K562 (cell line): ENCODE data around the gene GNS. TPM values are rescaled to one million over a fixed set of nuclear protein-coding genes. Genes with fewer than 3 reads are reported as not detected.

Experiments
- ATF7 ChIP-seq: fragments of 450-650 bp; IDR thresholded peaks from 2 replicates; pipeline ENCODE4 v1.7.1; 2014; ENCODE audit warnings: mild to moderate bottlenecking, moderate library complexity
- DPF2 ChIP-seq: fragments of 450-650 bp; IDR thresholded peaks from 2 replicates; pipeline ENCODE4 v1.6.1; 2016
- EP400 ChIP-seq: fragments of 450-650 bp; IDR thresholded peaks from 2 replicates; pipeline ENCODE4 v1.6.1; 2017; ENCODE audit warnings: antibody characterized with exemption, mild to moderate bottlenecking, moderate library complexity
- ETV5 ChIP-seq: sonication (generic); formaldehyde crosslinking; IDR thresholded peaks from 2 replicates; pipeline ENCODE4 v1.4.0; 2020; ENCODE audit warnings: low read depth, mild to moderate bottlenecking, missing genetic modification reagents
- HNRNPLL ChIP-seq: fragments of 200-400 bp; formaldehyde crosslinking; IDR thresholded peaks from 2 replicates; pipeline ENCODE4 v1.6.1; 2017; ENCODE audit warnings: low read length, low read depth, mild to moderate bottlenecking; ENCODE audit not compliant: poor library complexity, severe bottlenecking
- HNRNPUL1 ChIP-seq: fragments of 200-400 bp; formaldehyde crosslinking; IDR thresholded peaks from 2 replicates; pipeline ENCODE4 v1.6.1; 2017; ENCODE audit warnings: low read length
- NR3C1 ChIP-seq: sonication (generic); formaldehyde crosslinking; IDR thresholded peaks from 2 replicates; pipeline ENCODE4 v1.8.1; 2022; ENCODE audit warnings: missing genetic modification reagents
- SMAD3 ChIP-seq: fragments of 450-650 bp; formaldehyde crosslinking; conservative IDR thresholded peaks from 2 replicates; pipeline ENCODE4 v1.4.0; 2020; ENCODE audit warnings: mild to moderate bottlenecking
- ZEB2 ChIP-seq: fragments of 450-650 bp; IDR thresholded peaks from 2 replicates; pipeline ENCODE4 v1.6.1; 2016
- ZNF232 ChIP-seq: sonication (generic); formaldehyde crosslinking; IDR thresholded peaks from 2 replicates; pipeline ENCODE4 v1.8.0; 2022; ENCODE audit warnings: mild to moderate bottlenecking, missing genetic modification reagents
- ZNF764 ChIP-seq: fragments of 250-450 bp; sonication (Bioruptor Pico); IDR thresholded peaks from 2 replicates; pipeline ENCODE4 v1.4.0; 2020; ENCODE audit warnings: low read depth, mild to moderate bottlenecking, moderate library complexity
- polyA plus RNA-seq, 8 experiments: library from polyadenylated mRNA; depleted of rRNA in 4 of 8; stranded (reverse) in 5 of 8; unstranded in 3 of 8; fragments of >200 nt; fragmentation: Nextera tagmentation in 2 of 8; fragmentation: Illumina TruSeq in 1 of 8; extraction: Ambion mirVana in 2 of 8; extraction: Trizol in 1 of 8; gene quantifications; 2 replicates each; pipeline versions ENCODE4 v1.2.1 to v1.2.3, GENCODE V29; 2011 to 2014; ENCODE audit warnings: inconsistent platforms in 1 of 8, missing spikeins in 1 of 8
- total RNA-seq, 7 experiments: library from RNA; depleted of rRNA in 6 of 7; stranded (reverse); fragments of >200 nt in 6 of 7; fragmentation: Illumina TruSeq in 2 of 7; extraction: Trizol in 2 of 7; gene quantifications; 2 replicates each; pipeline versions ENCODE4 v1.2.1 to v1.2.3, GENCODE V29; 2011 to 2021; ENCODE audit warnings: low replicate concordance in 1 of 7
- TF ChIP-seq, protein P1 (sequence below): fragments of 250-450 bp; sonication (Bioruptor Pico); IDR thresholded peaks from 2 replicates; pipeline ENCODE4 v1.4.0; 2020; ENCODE audit warnings: mild to moderate bottlenecking, moderate library complexity
- TF ChIP-seq, protein P2 (sequence below): sonication (generic); formaldehyde crosslinking; IDR thresholded peaks from 2 replicates; pipeline ENCODE4 v1.8.0; 2022; ENCODE audit warnings: mild to moderate bottlenecking, missing genetic modification reagents, borderline replicate concordance
- TF ChIP-seq, protein P3 (sequence below), 2 experiments: IDR thresholded peaks; 2 replicates each; pipeline ENCODE4 v1.6.1; 2011; ENCODE audit warnings: borderline replicate concordance in 1 of 2, control low read depth in 1 of 2, low read depth in 1 of 2, low read length in 1 of 2, mild to moderate bottlenecking in 1 of 2, mixed read lengths in 1 of 2, moderate library complexity in 1 of 2; ENCODE audit not compliant: insufficient read depth in 1 of 2, insufficient read length in 1 of 2, poor library complexity in 1 of 2, severe bottlenecking in 1 of 2; ENCODE audit errors: extremely low read depth in 1 of 2
- TF ChIP-seq, protein P4 (sequence below): fragments of 250-450 bp; sonication (Bioruptor Pico); IDR thresholded peaks from 2 replicates; pipeline ENCODE4 v1.4.0; 2020
- TF ChIP-seq, protein P5 (sequence below): sonication (generic); formaldehyde crosslinking; IDR thresholded peaks from 2 replicates; pipeline ENCODE4 v1.8.0; 2022; ENCODE audit warnings: mild to moderate bottlenecking, missing genetic modification reagents

The GNS gene
- total and polyA plus RNA-seq, 9 of the 15 experiments (the other 6 are each of a cell fraction or from before 2014, with no cell fraction given) = 4.6 to 30.3 (median 18.9) TPM

DNA sequence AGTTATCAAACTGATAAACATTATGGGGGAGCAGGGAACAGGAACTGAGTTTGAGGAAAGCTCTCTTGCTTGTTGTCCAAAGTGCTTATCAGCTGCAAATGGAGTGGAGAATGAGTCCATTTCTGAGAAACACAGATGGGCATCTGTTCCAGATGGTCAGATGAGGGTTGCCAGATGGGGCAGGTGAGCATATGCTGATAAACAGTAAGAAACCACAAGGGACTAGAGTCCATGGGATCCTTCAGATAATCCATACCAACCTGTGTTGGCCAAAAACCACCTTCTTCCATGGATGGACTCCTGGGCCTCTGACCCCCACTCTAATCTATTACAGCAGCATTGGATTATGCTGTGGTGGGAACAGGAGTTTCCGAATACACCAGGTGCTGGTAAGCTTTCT lies 38.3 kb downstream of the GNS start (continued):
- TF ChIP-seq, protein P1, sequence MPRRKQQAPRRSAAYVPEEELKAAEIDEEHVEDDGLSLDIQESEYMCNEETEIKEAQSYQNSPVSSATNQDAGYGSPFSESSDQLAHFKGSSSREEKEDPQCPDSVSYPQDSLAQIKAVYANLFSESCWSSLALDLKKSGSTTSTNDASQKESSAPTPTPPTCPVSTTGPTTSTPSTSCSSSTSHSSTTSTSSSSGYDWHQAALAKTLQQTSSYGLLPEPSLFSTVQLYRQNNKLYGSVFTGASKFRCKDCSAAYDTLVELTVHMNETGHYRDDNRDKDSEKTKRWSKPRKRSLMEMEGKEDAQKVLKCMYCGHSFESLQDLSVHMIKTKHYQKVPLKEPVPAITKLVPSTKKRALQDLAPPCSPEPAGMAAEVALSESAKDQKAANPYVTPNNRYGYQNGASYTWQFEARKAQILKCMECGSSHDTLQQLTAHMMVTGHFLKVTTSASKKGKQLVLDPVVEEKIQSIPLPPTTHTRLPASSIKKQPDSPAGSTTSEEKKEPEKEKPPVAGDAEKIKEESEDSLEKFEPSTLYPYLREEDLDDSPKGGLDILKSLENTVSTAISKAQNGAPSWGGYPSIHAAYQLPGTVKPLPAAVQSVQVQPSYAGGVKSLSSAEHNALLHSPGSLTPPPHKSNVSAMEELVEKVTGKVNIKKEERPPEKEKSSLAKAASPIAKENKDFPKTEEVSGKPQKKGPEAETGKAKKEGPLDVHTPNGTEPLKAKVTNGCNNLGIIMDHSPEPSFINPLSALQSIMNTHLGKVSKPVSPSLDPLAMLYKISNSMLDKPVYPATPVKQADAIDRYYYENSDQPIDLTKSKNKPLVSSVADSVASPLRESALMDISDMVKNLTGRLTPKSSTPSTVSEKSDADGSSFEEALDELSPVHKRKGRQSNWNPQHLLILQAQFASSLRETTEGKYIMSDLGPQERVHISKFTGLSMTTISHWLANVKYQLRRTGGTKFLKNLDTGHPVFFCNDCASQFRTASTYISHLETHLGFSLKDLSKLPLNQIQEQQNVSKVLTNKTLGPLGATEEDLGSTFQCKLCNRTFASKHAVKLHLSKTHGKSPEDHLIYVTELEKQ (CRISPR knock-in tag) = peak; percentile 44; the same call in 1 of the 2 replicates
- TF ChIP-seq ZNF764 (CRISPR knock-in tag) (no peak), DPF2 (peak; percentile 88), ETV5 (CRISPR knock-in tag) (no peak), NR3C1 (CRISPR knock-in tag) (no peak), ZEB2 (peak; percentile 85), SMAD3 (peak; percentile 79; the same call in 1 of the 2 replicates), ZNF232 (CRISPR knock-in tag) (no peak), ATF7 (peak; percentile 27; the same call in 1 of the 2 replicates), HNRNPUL1 (no peak), HNRNPLL (no peak), EP400 (no peak)
- TF ChIP-seq, protein P2, sequence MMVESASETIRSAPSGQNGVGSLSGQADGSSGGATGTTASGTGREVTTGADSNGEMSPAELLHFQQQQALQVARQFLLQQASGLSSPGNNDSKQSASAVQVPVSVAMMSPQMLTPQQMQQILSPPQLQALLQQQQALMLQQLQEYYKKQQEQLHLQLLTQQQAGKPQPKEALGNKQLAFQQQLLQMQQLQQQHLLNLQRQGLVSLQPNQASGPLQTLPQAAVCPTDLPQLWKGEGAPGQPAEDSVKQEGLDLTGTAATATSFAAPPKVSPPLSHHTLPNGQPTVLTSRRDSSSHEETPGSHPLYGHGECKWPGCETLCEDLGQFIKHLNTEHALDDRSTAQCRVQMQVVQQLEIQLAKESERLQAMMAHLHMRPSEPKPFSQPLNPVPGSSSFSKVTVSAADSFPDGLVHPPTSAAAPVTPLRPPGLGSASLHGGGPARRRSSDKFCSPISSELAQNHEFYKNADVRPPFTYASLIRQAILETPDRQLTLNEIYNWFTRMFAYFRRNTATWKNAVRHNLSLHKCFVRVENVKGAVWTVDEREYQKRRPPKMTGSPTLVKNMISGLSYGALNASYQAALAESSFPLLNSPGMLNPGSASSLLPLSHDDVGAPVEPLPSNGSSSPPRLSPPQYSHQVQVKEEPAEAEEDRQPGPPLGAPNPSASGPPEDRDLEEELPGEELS (CRISPR knock-in tag) = no peak
- TF ChIP-seq, protein P3, sequence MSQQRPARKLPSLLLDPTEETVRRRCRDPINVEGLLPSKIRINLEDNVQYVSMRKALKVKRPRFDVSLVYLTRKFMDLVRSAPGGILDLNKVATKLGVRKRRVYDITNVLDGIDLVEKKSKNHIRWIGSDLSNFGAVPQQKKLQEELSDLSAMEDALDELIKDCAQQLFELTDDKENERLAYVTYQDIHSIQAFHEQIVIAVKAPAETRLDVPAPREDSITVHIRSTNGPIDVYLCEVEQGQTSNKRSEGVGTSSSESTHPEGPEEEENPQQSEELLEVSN (IDR thresholded peaks at IDR 0.05; ENCODE audit: borderline replicate concordance in 1 of 2, extremely low read depth in 1 of 2, insufficient read depth in 1 of 2, insufficient read length in 1 of 2, low read depth in 1 of 2, low read length in 1 of 2, poor library complexity in 1 of 2, severe bottlenecking in 1 of 2) = no peak
- TF ChIP-seq, protein P4, sequence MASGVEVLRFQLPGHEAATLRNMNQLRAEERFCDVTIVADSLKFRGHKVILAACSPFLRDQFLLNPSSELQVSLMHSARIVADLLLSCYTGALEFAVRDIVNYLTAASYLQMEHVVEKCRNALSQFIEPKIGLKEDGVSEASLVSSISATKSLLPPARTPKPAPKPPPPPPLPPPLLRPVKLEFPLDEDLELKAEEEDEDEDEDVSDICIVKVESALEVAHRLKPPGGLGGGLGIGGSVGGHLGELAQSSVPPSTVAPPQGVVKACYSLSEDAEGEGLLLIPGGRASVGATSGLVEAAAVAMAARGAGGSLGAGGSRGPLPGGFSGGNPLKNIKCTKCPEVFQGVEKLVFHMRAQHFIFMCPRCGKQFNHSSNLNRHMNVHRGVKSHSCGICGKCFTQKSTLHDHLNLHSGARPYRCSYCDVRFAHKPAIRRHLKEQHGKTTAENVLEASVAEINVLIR (CRISPR knock-in tag) = peak; percentile 28; the same call in 1 of the 2 replicates
- TF ChIP-seq, protein P5, sequence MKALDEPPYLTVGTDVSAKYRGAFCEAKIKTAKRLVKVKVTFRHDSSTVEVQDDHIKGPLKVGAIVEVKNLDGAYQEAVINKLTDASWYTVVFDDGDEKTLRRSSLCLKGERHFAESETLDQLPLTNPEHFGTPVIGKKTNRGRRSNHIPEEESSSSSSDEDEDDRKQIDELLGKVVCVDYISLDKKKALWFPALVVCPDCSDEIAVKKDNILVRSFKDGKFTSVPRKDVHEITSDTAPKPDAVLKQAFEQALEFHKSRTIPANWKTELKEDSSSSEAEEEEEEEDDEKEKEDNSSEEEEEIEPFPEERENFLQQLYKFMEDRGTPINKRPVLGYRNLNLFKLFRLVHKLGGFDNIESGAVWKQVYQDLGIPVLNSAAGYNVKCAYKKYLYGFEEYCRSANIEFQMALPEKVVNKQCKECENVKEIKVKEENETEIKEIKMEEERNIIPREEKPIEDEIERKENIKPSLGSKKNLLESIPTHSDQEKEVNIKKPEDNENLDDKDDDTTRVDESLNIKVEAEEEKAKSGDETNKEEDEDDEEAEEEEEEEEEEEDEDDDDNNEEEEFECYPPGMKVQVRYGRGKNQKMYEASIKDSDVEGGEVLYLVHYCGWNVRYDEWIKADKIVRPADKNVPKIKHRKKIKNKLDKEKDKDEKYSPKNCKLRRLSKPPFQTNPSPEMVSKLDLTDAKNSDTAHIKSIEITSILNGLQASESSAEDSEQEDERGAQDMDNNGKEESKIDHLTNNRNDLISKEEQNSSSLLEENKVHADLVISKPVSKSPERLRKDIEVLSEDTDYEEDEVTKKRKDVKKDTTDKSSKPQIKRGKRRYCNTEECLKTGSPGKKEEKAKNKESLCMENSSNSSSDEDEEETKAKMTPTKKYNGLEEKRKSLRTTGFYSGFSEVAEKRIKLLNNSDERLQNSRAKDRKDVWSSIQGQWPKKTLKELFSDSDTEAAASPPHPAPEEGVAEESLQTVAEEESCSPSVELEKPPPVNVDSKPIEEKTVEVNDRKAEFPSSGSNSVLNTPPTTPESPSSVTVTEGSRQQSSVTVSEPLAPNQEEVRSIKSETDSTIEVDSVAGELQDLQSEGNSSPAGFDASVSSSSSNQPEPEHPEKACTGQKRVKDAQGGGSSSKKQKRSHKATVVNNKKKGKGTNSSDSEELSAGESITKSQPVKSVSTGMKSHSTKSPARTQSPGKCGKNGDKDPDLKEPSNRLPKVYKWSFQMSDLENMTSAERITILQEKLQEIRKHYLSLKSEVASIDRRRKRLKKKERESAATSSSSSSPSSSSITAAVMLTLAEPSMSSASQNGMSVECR = no peak
